H1 (cell line): ENCODE measurements around the gene PLXNA4. TPM values are rescaled to one million over a fixed set of nuclear protein-coding genes. Genes with fewer than 3 reads are reported as not detected.

Experiments
- CTCF ChIA-PET: fragments of 300-600 bp; sonication (Branson Sonifier 250); formaldehyde crosslinking; loops from one replicate; lab custom pipeline; 2021; ENCODE audit not compliant: partially characterized antibody; lab: Charles Lee
- POLR2A ChIA-PET: fragments of 300-600 bp; sonication (Branson Sonifier 250); formaldehyde crosslinking; loops from one replicate; lab custom pipeline; 2021; ENCODE audit warnings: inconsistent platforms; ENCODE audit not compliant: partially characterized antibody; lab: Charles Lee
- DNase-seq, 2 experiments: peaks; one replicate each; pipeline versions ENCODE4 v3.0.0 to v3.0.0-alpha.2; 2010 to 2022; ENCODE audit warnings: low spot score in 2 of 2, low read depth in 1 of 2, mixed read lengths in 1 of 2
- FAIRE-seq: peaks from 2 replicates; lab custom pipeline; 2011; peaks lifted over from hg19 to GRCh38; lab: Jason Lieb, UNC
- H2AFZ ChIP-seq: 2 replicates; pipeline ENCODE4 v1.8.1; 2012; ENCODE audit warnings: low read length, inconsistent platforms
- H2AK5ac ChIP-seq: 2 replicates; pipeline ENCODE4 v1.6.1; 2013; ENCODE audit warnings: low read depth, low read length
- H2BK120ac ChIP-seq: replicated peaks from 2 replicates; pipeline ENCODE3; 2013; ENCODE audit warnings: low read depth, low read length, inconsistent platforms
- H2BK12ac ChIP-seq: 2 replicates; pipeline ENCODE4 v1.6.1; 2013; ENCODE audit warnings: low read depth, low read length
- H2BK15ac ChIP-seq: 2 replicates; pipeline ENCODE4 v1.6.1; 2013; ENCODE audit warnings: low read length
- H2BK20ac ChIP-seq: 2 replicates; pipeline ENCODE4 v1.6.1; 2013; ENCODE audit warnings: low read length
- H2BK5ac ChIP-seq: 2 replicates; pipeline ENCODE4 v1.6.1; 2013; ENCODE audit warnings: low read depth, low read length
- H3K14ac ChIP-seq: 2 replicates; pipeline ENCODE4 v1.6.1; 2013; ENCODE audit warnings: inconsistent platforms; ENCODE audit not compliant: insufficient read length
- H3K18ac ChIP-seq: 2 replicates; pipeline ENCODE4 v1.6.1; 2013; ENCODE audit warnings: low read length; ENCODE audit errors: extremely low read depth
- H3K23ac ChIP-seq: 2 replicates; pipeline ENCODE4 v1.6.1; 2013; ENCODE audit warnings: inconsistent platforms; ENCODE audit not compliant: insufficient read length
- H3K23me2 ChIP-seq: 2 replicates; pipeline ENCODE4 v1.6.1; 2013; ENCODE audit warnings: low read depth, low read length
- H3K27ac ChIP-seq: 2 replicates; pipeline ENCODE4 v1.6.1; 2011; ENCODE audit warnings: low read depth, low read length, inconsistent platforms
- H3K27me3 ChIP-seq, 4 experiments: replicated peaks in 1 of 4; 1 replicate in 1 of 4; 2 replicates in 3 of 4; pipeline versions ENCODE4 v1.6.1 to v1.8.1; 2011 to 2013; ENCODE audit warnings: low read length in 3 of 4, mild to moderate bottlenecking in 3 of 4, inconsistent platforms in 2 of 4, mixed read lengths in 2 of 4, moderate library complexity in 1 of 4; ENCODE audit not compliant: control insufficient read depth in 3 of 4, insufficient read depth in 3 of 4; ENCODE audit errors: extremely low read depth in 1 of 4
- H3K36me3 ChIP-seq, 4 experiments: 2 replicates each; pipeline versions ENCODE4 v1.6.1 to v1.8.1; 2011 to 2013; ENCODE audit warnings: mild to moderate bottlenecking in 4 of 4, low read length in 3 of 4, moderate library complexity in 2 of 4, control low read depth in 1 of 4, inconsistent platforms in 1 of 4; ENCODE audit not compliant: insufficient read depth in 4 of 4, control insufficient read depth in 2 of 4
- H3K4ac ChIP-seq: replicated peaks from 2 replicates; pipeline ENCODE3; 2013; ENCODE audit warnings: low read length, low read depth, mixed read lengths, inconsistent platforms; ENCODE audit not compliant: insufficient read length
- H3K4me1 ChIP-seq, 4 experiments: replicated peaks in 1 of 4; 1 replicate in 1 of 4; 2 replicates in 3 of 4; pipeline versions ENCODE4 v1.6.1 to v1.8.1; 2011 to 2013; ENCODE audit warnings: low read length in 3 of 4, inconsistent platforms in 2 of 4, mixed read lengths in 1 of 4; ENCODE audit not compliant: insufficient read depth in 4 of 4, control insufficient read depth in 3 of 4
- H3K4me2 ChIP-seq, 2 experiments: 2 replicates each; pipeline versions ENCODE4 v1.6.1 to v1.8.1; 2011 to 2013; ENCODE audit warnings: low read depth in 2 of 2, low read length in 2 of 2, control low read depth in 1 of 2, inconsistent platforms in 1 of 2, mild to moderate bottlenecking in 1 of 2; ENCODE audit not compliant: insufficient read depth in 1 of 2
- H3K4me3 ChIP-seq, 4 experiments: fragments of 200-600, 300-600 bp in 1 of 4; sonication (generic), shearing (Covaris generic), sonication (Bioruptor Twin) in 1 of 4; 2 replicates each; pipeline versions ENCODE4 v1.5.1 to v1.8.1; 2011 to 2016; ENCODE audit warnings: low read length in 4 of 4, low read depth in 3 of 4, control low read depth in 2 of 4, inconsistent platforms in 2 of 4, mild to moderate bottlenecking in 2 of 4, mixed read lengths in 1 of 4, moderate library complexity in 1 of 4; ENCODE audit not compliant: insufficient read depth in 2 of 4; ENCODE audit errors: extremely low read depth in 1 of 4
- H3K56ac ChIP-seq: replicated peaks from 2 replicates; pipeline ENCODE3; 2013; ENCODE audit warnings: low read depth, mild to moderate bottlenecking, mixed read lengths, low read length, inconsistent platforms; ENCODE audit not compliant: insufficient read length
- H3K79me1 ChIP-seq: 2 replicates; pipeline ENCODE4 v1.6.1; 2013; ENCODE audit warnings: low read depth, low read length, control low read depth
- H3K79me2 ChIP-seq, 2 experiments: 2 replicates each; pipeline versions ENCODE4 v1.6.1 to v1.8.1; 2012 to 2013; ENCODE audit warnings: low read length in 2 of 2, mild to moderate bottlenecking in 2 of 2, inconsistent platforms in 1 of 2; ENCODE audit not compliant: insufficient read depth in 2 of 2, control insufficient read depth in 1 of 2
- H3K9ac ChIP-seq, 4 experiments: replicated peaks in 1 of 4; 1 replicate in 1 of 4; 2 replicates in 3 of 4; pipeline versions ENCODE4 v1.6.1 to v1.8.1; 2011 to 2013; ENCODE audit warnings: low read depth in 3 of 4, low read length in 3 of 4, control low read depth in 2 of 4, mild to moderate bottlenecking in 2 of 4, moderate library complexity in 2 of 4, inconsistent platforms in 1 of 4; ENCODE audit errors: extremely low read depth in 1 of 4
- H3K9me3 ChIP-seq, 2 experiments: 2 replicates each; pipeline versions ENCODE4 v1.6.1 to v1.8.1; 2012 to 2013; ENCODE audit warnings: mild to moderate bottlenecking in 2 of 2, moderate library complexity in 2 of 2, control low read depth in 1 of 2, inconsistent platforms in 1 of 2, low read depth in 1 of 2, low read length in 1 of 2, mixed read lengths in 1 of 2; ENCODE audit not compliant: insufficient read depth in 2 of 2
- H4K20me1 ChIP-seq, 2 experiments: replicated peaks in 1 of 2; 2 replicates each; pipeline versions ENCODE3 to v1.8.1; 2011 to 2013; ENCODE audit warnings: inconsistent platforms in 2 of 2, low read length in 2 of 2, mild to moderate bottlenecking in 1 of 2; ENCODE audit not compliant: insufficient read depth in 2 of 2, control insufficient read depth in 1 of 2
- H4K5ac ChIP-seq: 2 replicates; pipeline ENCODE4 v1.6.1; 2013; ENCODE audit warnings: low read length, low read depth, mixed read lengths, inconsistent platforms; ENCODE audit not compliant: insufficient read length
- H4K8ac ChIP-seq: 2 replicates; pipeline ENCODE4 v1.8.0; 2013; ENCODE audit warnings: mild to moderate bottlenecking, moderate library complexity, low read length, inconsistent platforms; ENCODE audit not compliant: insufficient read depth; ENCODE audit errors: extremely low read depth
- H4K91ac ChIP-seq: replicated peaks from 2 replicates; pipeline ENCODE3; 2013; ENCODE audit warnings: low read length, mixed read lengths, inconsistent platforms; ENCODE audit not compliant: insufficient read length
- CBX5 ChIP-seq: fragments of 300-800, 300-1000 bp; sonication (generic); IDR thresholded peaks from 2 replicates; pipeline ENCODE4 v1.7.1; 2016; ENCODE audit warnings: antibody characterized with exemption, low read length, low read depth
- EGR1 ChIP-seq: IDR thresholded peaks from 2 replicates; pipeline ENCODE4 v1.6.1; 2011; ENCODE audit warnings: low read depth, low read length, borderline replicate concordance
- KDM5A ChIP-seq: fragments of 200-600 bp; IDR thresholded peaks from 2 replicates; pipeline ENCODE4 v1.7.1; 2012; ENCODE audit warnings: mild to moderate bottlenecking, low read length, inconsistent platforms, mixed read lengths
- MAFK ChIP-seq: IDR thresholded peaks from 2 replicates; pipeline ENCODE4 v1.6.1; 2012; ENCODE audit warnings: low read depth, mild to moderate bottlenecking, improper control_type of control experiment, low read length
- NANOG ChIP-seq: IDR thresholded peaks from 2 replicates; pipeline ENCODE4 v1.6.1; 2011; ENCODE audit warnings: low read length, low read depth, mild to moderate bottlenecking, inconsistent platforms; ENCODE audit not compliant: insufficient read depth, poor library complexity, severe bottlenecking
- TAF7 ChIP-seq: optimal IDR thresholded peaks from 2 replicates; pipeline ENCODE3; 2011; ENCODE audit warnings: low read depth, mild to moderate bottlenecking, inconsistent platforms, low read length, moderate library complexity, borderline replicate concordance
- TBP ChIP-seq: IDR thresholded peaks from 2 replicates; pipeline ENCODE4 v1.6.1; 2011; ENCODE audit warnings: low read depth, low read length, improper control_type of control experiment
- ZNF274 ChIP-seq: IDR thresholded peaks from 2 replicates; pipeline ENCODE4 v1.7.0; 2012; ENCODE audit warnings: low read length, borderline replicate concordance; ENCODE audit errors: extremely low read depth
- WGBS, 2 experiments: shearing (Covaris generic) in 1 of 2; methylation state at CpG; one replicate each; pipeline versions ENCODE4 v1.1.6 to v1.1.7; 2013 to 2015; ENCODE audit warnings: low lambda C conversion rate in 2 of 2, mixed read lengths in 2 of 2, inconsistent platforms in 1 of 2, low coverage in 1 of 2, missing lambda C conversion rate in 1 of 2; ENCODE audit not compliant: insufficient replicate concordance in 2 of 2, insufficient coverage in 1 of 2, insufficient read length in 1 of 2; ENCODE audit errors: extremely low coverage in 1 of 2, missing lambda C conversion rate in 1 of 2; 5-methylcytosine and 5-hydroxymethylcytosine counted together
- polyA plus RNA-seq, 7 experiments: library from polyadenylated mRNA; depleted of rRNA in 3 of 7; stranded (reverse) in 5 of 7; unstranded in 2 of 7; fragments of >200 nt in 5 of 7; fragments of 200-250 nt in 2 of 7; gene quantifications; 1 replicate in 5 of 7; 2 replicates in 1 of 7; 4 replicates in 1 of 7; pipeline versions ENCODE4 v1.2.1 to v1.2.3, GENCODE V29; 2011 to 2013; ENCODE audit warnings: missing spikeins in 2 of 7, mixed read lengths in 2 of 7
- total RNA-seq: library from RNA; stranded (reverse); fragmentation: NEBNext Ultra II Directional; extraction: Animal tissue kit (Norgen Biotek cat#: 25700); gene quantifications from 2 replicates; pipeline ENCODE4 v1.2.1, GENCODE V29; 2021

The PLXNA4 gene
- total and polyA plus RNA-seq, 2 of the 8 experiments (the other 6 are each of a cell fraction or from before 2014, with no cell fraction given): 0.76 to 0.79 TPM

DNA sequence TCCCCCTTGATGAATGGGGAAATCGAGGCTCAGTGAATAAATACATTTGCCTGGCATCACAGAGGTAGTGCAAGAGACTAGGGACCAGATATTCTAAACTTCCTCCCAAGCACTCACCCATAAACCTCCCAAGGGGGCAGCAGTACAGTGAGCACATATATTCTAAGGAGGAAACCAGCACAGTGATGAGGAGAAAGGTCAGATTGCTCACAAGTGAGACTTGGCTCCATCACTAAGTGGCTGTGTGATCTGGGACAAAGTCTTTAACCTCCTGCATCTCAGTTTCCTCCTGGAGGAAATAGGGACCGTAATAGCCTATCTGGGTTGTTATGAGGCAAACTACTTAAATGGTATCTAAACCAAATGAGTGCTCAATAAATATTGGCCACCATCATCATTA is 4.3 kb downstream of the PLXNA4 start:
- no peak overlapping the region for H2BK5ac ChIP-seq
- H3K4ac ChIP-seq: no peak overlapping the region
- H2BK120ac ChIP-seq: no peak overlapping the region
- CTCF ChIA-PET: interaction anchor here (0.9 kb wide), 1 partner anchor 78 kb away, joined by 3 read pairs; no protein-coding TSS in a partner anchor
- peaks cover 0 to 4% (median 0%) of the 10 kb centered on the region in 4 experiments; a peak in 1 of 8 replicates for H3K36me3 ChIP-seq
- H3K23ac ChIP-seq: no peak overlapping the region
- H3K18ac ChIP-seq: no peak overlapping the region
- H3K9me3 ChIP-seq: no peaks in the 10 kb centered on the region; a peak in 1 of 4 replicates
- TF ChIP-seq NANOG (no peak), ZNF274 (no peak), CBX5 (no peak), TAF7 (no peak), MAFK (no peak), TBP (no peak), KDM5A (no peak), EGR1 (no peak)
- H4K91ac ChIP-seq: no peak overlapping the region
- H3K14ac ChIP-seq: no peak overlapping the region
- H4K8ac ChIP-seq: no peak overlapping the region
- H2BK12ac ChIP-seq: no peak overlapping the region
- H4K20me1 ChIP-seq: peaks cover 0 to 4% of the 10 kb centered on the region in 2 experiments
- no peak overlapping the region for H3K4me3 ChIP-seq
- H2BK15ac ChIP-seq: no peak overlapping the region
- H3K56ac ChIP-seq: no peak overlapping the region
- no peak overlapping the region for H2AFZ ChIP-seq
- POLR2A ChIA-PET: no interaction called here
- H3K9ac ChIP-seq: no peak overlapping the region
- DNase-seq (no peak), FAIRE-seq (no peak)
- WGBS, 2 experiments: 76% methylated on average over 2 of the region's 2 CpGs; no CpG with 5 or more reads in 1 of the 2 experiments
- peak overlapping the region in 1 of 2 experiments; percentile 74; a peak in 1 of 4 replicates for H3K4me2 ChIP-seq
- no peaks in the 10 kb centered on the region for H3K79me2 ChIP-seq
- H3K23me2 ChIP-seq: peaks cover 9% of the 10 kb centered on the region; the same call in 1 of the 2 replicates
- no peaks in the 10 kb centered on the region for H3K79me1 ChIP-seq
- no peak overlapping the region for H2AK5ac ChIP-seq
- peaks cover 12 to 42% (median 24%) of the 10 kb centered on the region in 4 experiments for H3K4me1 ChIP-seq
- no peak overlapping the region for H3K27ac ChIP-seq
- no peak overlapping the region for H4K5ac ChIP-seq
- no peak overlapping the region for H2BK20ac ChIP-seq
- H3K27me3 ChIP-seq: peaks cover 46 to 67% (median 58%) of the 10 kb centered on the region in 4 experiments
